ENCODE measurements around the gene GFI1.

The GFI1 gene

DNA sequence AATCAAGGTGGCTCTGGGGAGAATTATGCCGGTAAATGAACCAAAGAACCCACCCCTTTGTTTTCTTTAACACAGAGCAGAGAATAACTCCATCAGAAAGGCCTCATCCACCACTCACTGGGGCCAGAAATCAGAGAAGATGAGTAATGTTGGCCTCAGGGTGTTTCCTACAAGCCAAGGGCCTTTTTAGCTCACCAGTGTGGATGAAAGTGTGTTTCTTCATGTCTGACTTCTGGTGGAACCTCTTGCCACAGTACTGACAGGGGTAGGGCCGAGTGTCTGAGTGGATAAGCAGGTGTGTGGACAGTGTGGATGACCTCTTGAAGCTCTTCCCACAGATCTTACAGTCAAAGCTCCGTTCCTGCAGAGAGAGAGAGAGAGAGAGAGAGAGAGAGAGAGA, 8.3 kb downstream of the GFI1 start:
- Histone ChIP-seq H3K9me3 (replicated peaks; ENCODE audit: low read length) (no peaks in the 10 kb centered on the region), H3K4me1 (ENCODE audit: control insufficient read depth, insufficient read depth, low read length) (peaks cover 24% of the 10 kb centered on the region), H3K36me3 (ENCODE audit: insufficient read depth, low read length) (no peaks in the 10 kb centered on the region), H3K4me3 (ENCODE audit: low read length) (no peak overlapping the region), H3K9ac (ENCODE audit: low read depth, low read length) (no peak overlapping the region), H3K27me3 (ENCODE audit: control insufficient read depth, insufficient read depth, low read length) (peaks cover 97% of the 10 kb centered on the region), H3K4me2 (ENCODE audit: low read length) (no peak overlapping the region)

DNA sequence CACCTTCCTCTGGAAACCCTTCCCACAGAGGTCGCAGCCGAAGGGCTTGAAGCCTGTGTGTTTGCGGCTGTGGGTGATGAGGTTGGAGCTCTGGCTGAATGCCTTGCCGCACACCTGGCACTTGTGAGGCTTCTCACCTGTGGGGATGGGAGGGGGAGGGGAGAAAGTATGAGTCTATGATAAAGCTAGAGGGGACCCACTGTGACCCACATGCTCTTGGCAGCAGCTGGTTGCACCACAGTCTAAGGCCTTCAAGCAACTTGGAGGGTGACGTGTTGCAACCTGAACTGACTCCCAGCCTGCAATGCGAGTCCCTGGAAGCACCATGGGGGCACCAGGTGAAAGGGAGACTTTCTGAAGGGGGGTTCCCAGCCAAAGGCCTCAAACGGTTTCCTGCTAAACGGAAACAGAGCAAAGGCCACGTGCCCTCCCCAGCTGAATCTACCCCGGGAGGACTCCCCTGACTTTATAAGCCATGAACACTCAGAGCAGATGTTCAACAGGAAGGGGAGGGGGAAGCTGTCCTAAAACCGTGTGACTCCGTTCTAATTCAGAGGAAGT, 10.6 kb downstream of the GFI1 start:
- no peaks in the 10 kb centered on the region for H3K9me3 ChIP-seq (replicated peaks; ENCODE audit: low read length)
- H3K9ac ChIP-seq (ENCODE audit: low read depth, low read length), result no peak overlapping the region
- H3K36me3 ChIP-seq (ENCODE audit: insufficient read depth, low read length), result no peaks in the 10 kb centered on the region
- H3K4me3 ChIP-seq (ENCODE audit: low read length), result no peak overlapping the region
- peaks cover 80% of the 10 kb centered on the region for H3K27me3 ChIP-seq (ENCODE audit: control insufficient read depth, insufficient read depth, low read length)
- no peak overlapping the region for H3K4me2 ChIP-seq (ENCODE audit: low read length)
- H3K4me1 ChIP-seq (ENCODE audit: control insufficient read depth, insufficient read depth, low read length), result peaks cover 5% of the 10 kb centered on the region

DNA sequence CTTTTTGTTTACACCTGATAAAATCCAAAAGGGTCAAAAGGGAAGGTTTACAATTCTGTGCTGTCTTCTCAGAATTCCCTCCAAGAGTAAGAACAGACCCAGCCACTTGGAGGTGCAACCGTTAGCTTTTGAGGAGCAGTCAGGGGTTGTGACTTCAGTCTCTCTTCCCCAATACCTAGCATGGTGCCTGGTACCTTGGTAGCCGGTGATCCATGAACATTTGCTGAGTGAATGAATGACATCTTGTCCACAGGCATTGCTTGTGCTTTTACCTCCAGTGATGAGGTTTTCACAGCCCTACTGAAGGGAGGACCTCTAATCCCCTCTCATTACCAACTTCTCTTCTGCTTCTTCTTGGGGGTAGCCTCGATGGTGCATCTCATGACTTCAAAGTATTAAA, 11.7 kb downstream of the GFI1 start:
- H3K36me3 ChIP-seq (ENCODE audit: insufficient read depth, low read length), result no peaks in the 10 kb centered on the region

DNA sequence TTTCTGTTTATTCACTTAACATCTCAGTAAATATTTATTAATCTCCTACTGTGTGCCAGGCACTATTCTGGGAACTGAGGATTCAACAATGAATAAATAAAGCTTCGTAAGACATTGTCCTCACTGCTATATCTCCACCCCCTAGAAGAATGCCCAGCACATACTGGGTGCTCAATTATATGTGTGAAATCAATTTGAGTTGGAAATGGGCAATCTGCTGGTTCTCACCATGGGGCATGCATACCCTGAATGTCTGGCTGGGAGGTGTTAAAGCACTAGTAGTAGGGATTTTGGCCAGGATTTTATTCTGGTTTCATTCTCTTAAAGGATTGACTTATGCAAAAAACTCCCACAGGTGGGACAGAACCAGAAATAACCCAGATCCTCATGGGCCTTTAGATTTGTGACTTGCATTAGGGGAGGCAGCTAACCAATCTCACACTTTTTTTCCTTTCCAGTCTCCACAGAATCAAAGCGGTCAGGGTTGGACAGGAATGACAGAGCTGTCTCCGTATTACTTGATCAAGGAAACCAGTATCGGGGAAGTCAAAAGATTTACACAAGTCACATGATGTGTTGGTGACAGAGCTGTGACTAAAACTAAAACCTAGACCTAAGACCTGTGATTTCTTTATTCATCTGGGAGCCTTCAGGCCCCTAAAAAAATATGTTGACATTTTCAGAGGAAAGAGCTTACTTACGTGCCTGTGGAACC, 12.8 kb downstream of the GFI1 start:
- Histone ChIP-seq H3K4me2 (ENCODE audit: low read length) (no peak overlapping the region), H3K36me3 (ENCODE audit: insufficient read depth, low read length) (no peaks in the 10 kb centered on the region), H3K27me3 (ENCODE audit: control insufficient read depth, insufficient read depth, low read length) (peaks cover 58% of the 10 kb centered on the region), H3K9ac (ENCODE audit: low read depth, low read length) (no peak overlapping the region), H3K4me1 (ENCODE audit: control insufficient read depth, insufficient read depth, low read length) (no peaks in the 10 kb centered on the region), H3K9me3 (replicated peaks; ENCODE audit: low read length) (no peaks in the 10 kb centered on the region), H3K4me3 (ENCODE audit: low read length) (no peak overlapping the region)

More for the DNA sequence above, 11.7 kb downstream of the GFI1 start:
- Histone ChIP-seq H3K9me3 (replicated peaks; ENCODE audit: low read length) (no peaks in the 10 kb centered on the region), H3K4me1 (ENCODE audit: control insufficient read depth, insufficient read depth, low read length) (no peaks in the 10 kb centered on the region), H3K4me2 (ENCODE audit: low read length) (no peak overlapping the region), H3K27me3 (ENCODE audit: control insufficient read depth, insufficient read depth, low read length) (peaks cover 68% of the 10 kb centered on the region), H3K4me3 (ENCODE audit: low read length) (no peak overlapping the region), H3K9ac (ENCODE audit: low read depth, low read length) (no peak overlapping the region)

DNA sequence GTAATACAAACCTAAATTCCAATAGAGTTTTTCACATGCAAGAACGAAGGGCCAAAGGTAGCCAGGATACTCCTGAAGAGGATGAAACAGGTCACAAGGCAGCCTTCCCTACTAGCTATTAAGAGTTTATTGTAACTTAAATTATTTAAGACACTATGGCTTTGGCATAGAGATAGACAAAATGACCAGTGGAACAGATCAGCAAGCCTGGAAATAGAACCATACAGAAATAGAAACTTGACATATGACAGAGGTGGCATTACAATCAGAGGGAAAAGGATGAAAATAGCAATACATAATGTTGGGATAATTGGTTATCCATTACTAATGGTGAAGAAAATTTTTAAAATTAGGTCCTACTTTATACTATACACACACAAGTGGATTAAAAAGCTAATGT, 16.5 kb downstream of the GFI1 start:
- Histone ChIP-seq H3K4me1 (ENCODE audit: control insufficient read depth, insufficient read depth, low read length) (no peaks in the 10 kb centered on the region), H3K27me3 (ENCODE audit: control insufficient read depth, insufficient read depth, low read length) (peaks cover 23% of the 10 kb centered on the region), H3K36me3 (ENCODE audit: insufficient read depth, low read length) (no peaks in the 10 kb centered on the region), H3K4me2 (ENCODE audit: low read length) (no peak overlapping the region), H3K9me3 (replicated peaks; ENCODE audit: low read length) (no peaks in the 10 kb centered on the region), H3K9ac (ENCODE audit: low read depth, low read length) (no peak overlapping the region), H3K4me3 (ENCODE audit: low read length) (no peak overlapping the region)

DNA sequence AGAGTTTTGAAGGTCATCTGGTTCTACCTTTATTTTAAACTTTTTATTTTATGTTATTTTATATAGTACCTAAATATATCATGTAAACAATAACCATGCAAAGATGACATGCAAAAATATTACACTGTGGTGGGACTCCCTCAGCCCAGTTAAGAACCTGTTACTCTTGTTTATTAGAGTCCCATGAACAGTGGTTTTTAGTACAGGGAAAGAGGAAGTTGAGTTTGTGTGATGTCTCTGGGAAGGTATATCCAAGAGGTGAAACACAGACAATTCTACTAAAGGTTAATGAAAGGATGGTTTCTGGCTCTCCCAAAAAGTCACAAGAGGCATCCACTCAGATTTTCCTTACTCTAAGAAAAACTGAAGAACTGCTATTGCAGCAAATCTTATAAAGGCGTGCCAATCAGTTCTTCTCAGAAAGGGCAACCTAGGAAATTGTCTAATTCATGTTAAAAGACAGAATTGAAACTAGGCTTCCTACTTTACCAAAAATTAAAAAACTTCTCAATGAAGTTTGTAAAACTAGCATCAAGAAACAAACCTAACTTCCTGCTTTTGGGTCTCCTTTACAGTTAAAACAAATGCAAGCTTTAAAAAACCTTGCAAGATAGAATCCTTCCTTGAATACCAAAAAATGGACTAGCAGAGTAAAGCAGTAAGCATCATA, 19.9 kb downstream of the GFI1 start:
- Histone ChIP-seq H3K4me3 (ENCODE audit: low read length) (no peak overlapping the region), H3K4me2 (ENCODE audit: low read length) (no peak overlapping the region), H3K4me1 (ENCODE audit: control insufficient read depth, insufficient read depth, low read length) (no peaks in the 10 kb centered on the region), H3K27me3 (ENCODE audit: control insufficient read depth, insufficient read depth, low read length) (no peaks in the 10 kb centered on the region), H3K9me3 (replicated peaks; ENCODE audit: low read length) (no peaks in the 10 kb centered on the region), H3K9ac (ENCODE audit: low read depth, low read length) (no peak overlapping the region), H3K36me3 (ENCODE audit: insufficient read depth, low read length) (no peaks in the 10 kb centered on the region)

DNA sequence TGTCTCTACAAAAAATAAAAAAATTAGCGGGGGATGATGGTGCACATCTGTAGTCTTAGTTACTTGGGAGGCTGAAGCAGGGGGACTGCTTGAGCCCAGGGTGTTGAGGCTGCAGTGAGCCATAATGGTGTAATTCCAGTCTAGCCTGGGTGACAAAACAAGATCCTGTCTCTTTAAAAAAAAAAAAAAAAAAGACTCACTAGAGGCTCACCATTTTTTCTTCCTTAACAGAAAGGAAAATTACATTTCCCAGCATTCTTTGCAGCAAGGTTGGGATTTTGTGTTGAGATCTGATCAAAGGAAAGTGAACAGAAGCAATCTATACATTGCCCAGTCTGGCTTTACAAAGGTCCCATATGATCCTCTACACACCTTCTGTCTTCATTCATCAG, 21.5 kb downstream of the GFI1 start:
- Histone ChIP-seq H3K4me2 (ENCODE audit: low read length) (no peak overlapping the region), H3K27me3 (ENCODE audit: control insufficient read depth, insufficient read depth, low read length) (no peaks in the 10 kb centered on the region), H3K9me3 (replicated peaks; ENCODE audit: low read length) (no peaks in the 10 kb centered on the region), H3K4me1 (ENCODE audit: control insufficient read depth, insufficient read depth, low read length) (no peaks in the 10 kb centered on the region), H3K36me3 (ENCODE audit: insufficient read depth, low read length) (no peaks in the 10 kb centered on the region), H3K4me3 (ENCODE audit: low read length) (no peak overlapping the region), H3K9ac (ENCODE audit: low read depth, low read length) (no peak overlapping the region)

DNA sequence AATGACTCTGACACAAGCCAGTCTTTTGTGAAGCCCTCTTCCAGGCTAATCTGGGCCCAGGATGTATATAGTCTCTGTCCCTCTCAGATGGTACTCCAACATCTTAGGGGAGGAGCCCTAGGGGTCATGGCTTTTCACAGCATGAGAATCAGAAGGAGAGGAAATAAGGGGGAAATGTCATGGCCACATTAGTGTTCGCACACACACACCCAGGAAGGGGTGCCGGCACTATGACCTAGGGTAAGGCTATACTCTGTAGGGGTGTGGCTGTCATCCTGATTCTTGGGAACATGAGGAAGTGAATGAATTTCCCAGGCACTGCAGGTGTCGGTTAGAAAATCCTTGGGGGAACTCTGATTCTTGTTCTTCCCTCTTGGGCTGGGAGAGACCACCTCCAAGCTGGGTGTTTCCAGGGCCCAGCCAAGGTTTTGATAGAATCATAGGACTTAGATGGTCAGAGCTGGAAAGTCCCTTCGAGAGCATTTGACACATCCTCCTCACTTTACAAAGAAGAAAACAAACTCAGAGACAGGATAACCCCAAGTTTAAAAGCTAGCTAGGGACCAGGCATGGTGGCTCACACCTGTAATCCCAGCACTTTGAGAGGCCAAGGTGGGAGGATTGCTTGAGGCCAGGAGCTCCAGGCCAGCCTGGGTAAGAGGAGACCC, 22.0 kb downstream of the GFI1 start:
- no peak overlapping the region for H3K4me3 ChIP-seq (ENCODE audit: low read length)
- H3K4me2 ChIP-seq (ENCODE audit: low read length), result no peak overlapping the region
- H3K36me3 ChIP-seq (ENCODE audit: insufficient read depth, low read length), result no peaks in the 10 kb centered on the region
- no peaks in the 10 kb centered on the region for H3K9me3 ChIP-seq (replicated peaks; ENCODE audit: low read length)
- no peaks in the 10 kb centered on the region for H3K27me3 ChIP-seq (ENCODE audit: control insufficient read depth, insufficient read depth, low read length)
- no peaks in the 10 kb centered on the region for H3K4me1 ChIP-seq (ENCODE audit: control insufficient read depth, insufficient read depth, low read length)
- no peak overlapping the region for H3K9ac ChIP-seq (ENCODE audit: low read depth, low read length)

DNA sequence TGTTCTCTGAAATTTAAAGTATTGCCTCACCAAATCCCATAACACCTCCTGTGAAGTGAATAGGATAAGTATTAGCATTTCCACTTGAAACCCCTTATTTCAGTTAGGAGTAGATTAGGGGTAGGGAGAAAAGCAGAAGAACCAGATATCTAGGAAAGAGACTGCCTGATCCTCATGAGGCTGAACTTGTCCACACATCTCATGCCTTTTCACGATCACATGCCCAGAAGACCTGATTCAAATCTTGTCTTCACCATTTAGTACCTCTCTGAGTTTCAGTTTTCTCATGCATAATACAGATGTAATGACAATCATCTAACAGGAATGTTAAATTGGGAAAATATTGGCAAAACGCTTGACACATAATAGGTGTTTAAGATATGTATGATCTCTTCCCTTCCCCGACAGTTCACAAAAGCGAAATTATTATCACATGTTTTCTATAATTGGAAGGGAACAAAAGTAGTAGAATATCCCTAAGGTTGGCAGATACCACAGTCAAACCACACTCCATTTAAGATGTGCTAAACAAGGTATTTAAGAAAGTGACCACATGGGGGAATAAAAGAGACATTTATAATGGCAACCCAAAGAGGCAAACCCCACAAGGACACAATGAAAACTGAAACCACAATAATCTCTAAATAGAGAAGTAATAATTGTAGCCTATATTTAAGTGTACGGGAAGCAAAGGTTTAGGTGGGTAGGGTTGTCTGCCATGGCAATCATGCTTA, 25.2 kb downstream of the GFI1 start:
- H3K4me1 ChIP-seq (ENCODE audit: control insufficient read depth, insufficient read depth, low read length), result no peaks in the 10 kb centered on the region
- no peak overlapping the region for H3K9ac ChIP-seq (ENCODE audit: low read depth, low read length)
- no peak overlapping the region for H3K4me2 ChIP-seq (ENCODE audit: low read length)
- no peaks in the 10 kb centered on the region for H3K27me3 ChIP-seq (ENCODE audit: control insufficient read depth, insufficient read depth, low read length)
- no peak overlapping the region for H3K4me3 ChIP-seq (ENCODE audit: low read length)
- no peaks in the 10 kb centered on the region for H3K36me3 ChIP-seq (ENCODE audit: insufficient read depth, low read length)
- H3K9me3 ChIP-seq (replicated peaks; ENCODE audit: low read length), result no peaks in the 10 kb centered on the region

DNA sequence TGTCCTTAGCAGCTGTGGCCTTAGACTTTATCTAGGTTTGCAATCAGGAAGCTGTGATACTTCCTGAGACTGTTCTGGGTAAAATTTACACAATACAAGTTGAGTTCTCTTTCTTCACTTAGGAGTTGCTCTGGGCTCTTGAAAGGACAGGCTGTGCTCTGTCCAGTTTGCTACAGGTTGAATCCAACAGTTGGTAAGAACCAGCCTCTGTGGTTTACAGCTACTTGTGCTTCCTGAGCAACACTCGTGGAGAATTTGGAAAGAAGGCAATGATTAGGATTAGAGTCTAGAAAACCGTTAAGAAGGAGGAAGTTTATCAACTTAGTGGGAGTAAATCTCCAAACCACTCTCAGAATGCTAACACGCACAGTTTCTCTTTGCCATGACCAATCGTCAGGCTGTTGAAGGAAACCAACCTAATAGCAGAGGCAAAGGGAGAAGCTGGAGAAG, 26.8 kb downstream of the GFI1 start:
- Histone ChIP-seq H3K4me3 (ENCODE audit: low read length) (no peak overlapping the region), H3K27me3 (ENCODE audit: control insufficient read depth, insufficient read depth, low read length) (no peaks in the 10 kb centered on the region), H3K4me1 (ENCODE audit: control insufficient read depth, insufficient read depth, low read length) (no peaks in the 10 kb centered on the region), H3K9me3 (replicated peaks; ENCODE audit: low read length) (no peaks in the 10 kb centered on the region), H3K9ac (ENCODE audit: low read depth, low read length) (no peak overlapping the region), H3K36me3 (ENCODE audit: insufficient read depth, low read length) (no peaks in the 10 kb centered on the region), H3K4me2 (ENCODE audit: low read length) (no peak overlapping the region)

DNA sequence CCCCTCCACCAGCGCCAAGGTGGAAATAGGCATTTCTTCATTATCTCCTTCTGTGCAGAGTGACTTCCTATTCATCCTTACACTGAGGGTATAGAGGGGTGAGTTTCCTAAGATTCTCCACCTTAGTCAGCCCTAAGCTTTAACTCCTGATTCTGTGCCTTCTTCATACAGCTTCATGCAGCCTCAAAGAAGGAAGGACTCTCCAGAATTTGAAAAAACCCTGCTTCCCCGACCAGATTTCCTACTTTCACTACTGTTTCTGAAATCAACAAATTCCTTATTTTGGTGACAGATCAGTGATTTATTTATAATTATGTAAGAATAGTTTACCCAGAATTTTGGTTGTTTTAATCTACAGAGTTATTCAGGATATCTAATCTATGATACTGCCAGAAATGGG, 28.6 kb downstream of the GFI1 start:
- Histone ChIP-seq H3K27me3 (ENCODE audit: control insufficient read depth, insufficient read depth, low read length) (no peaks in the 10 kb centered on the region), H3K4me2 (ENCODE audit: low read length) (no peak overlapping the region), H3K4me3 (ENCODE audit: low read length) (no peak overlapping the region), H3K9ac (ENCODE audit: low read depth, low read length) (no peak overlapping the region), H3K9me3 (replicated peaks; ENCODE audit: low read length) (no peaks in the 10 kb centered on the region), H3K4me1 (ENCODE audit: control insufficient read depth, insufficient read depth, low read length) (no peaks in the 10 kb centered on the region), H3K36me3 (ENCODE audit: insufficient read depth, low read length) (no peaks in the 10 kb centered on the region)
